H9 (cell line): ENCODE measurements around the gene MRPL34. TPM values are rescaled to one million over a fixed set of nuclear protein-coding genes. Genes with fewer than 3 reads are reported as not detected.
A peak's percentile ranks its signal among the peaks of the same experiment; 100 is the strongest.

Experiments
- DNase-seq: peaks from one replicate; pipeline ENCODE4 v3.0.0-alpha.2; 2017
- H2AFZ ChIP-seq: one replicate; pipeline ENCODE4 v1.6.1; 2013; ENCODE audit warnings: mild to moderate bottlenecking, low read length, control low read depth, moderate library complexity
- H2AK5ac ChIP-seq: 2 replicates; pipeline ENCODE4 v1.6.1; 2013; ENCODE audit warnings: low read length, control low read depth, mixed read lengths; ENCODE audit not compliant: insufficient read length
- H2BK120ac ChIP-seq: one replicate; pipeline ENCODE4 v1.6.1; 2013; ENCODE audit warnings: low read depth, mild to moderate bottlenecking, low read length, control low read depth, inconsistent platforms; ENCODE audit not compliant: poor library complexity, severe bottlenecking
- H2BK12ac ChIP-seq: 2 replicates; pipeline ENCODE4 v1.6.1; 2013; ENCODE audit warnings: low read length, control low read depth, mixed read lengths, low read depth; ENCODE audit not compliant: insufficient read length
- H2BK15ac ChIP-seq: 2 replicates; pipeline ENCODE4 v1.6.1; 2013; ENCODE audit warnings: low read depth, low read length, control low read depth
- H2BK20ac ChIP-seq: one replicate; pipeline ENCODE4 v1.6.1; 2013; ENCODE audit warnings: low read depth, mild to moderate bottlenecking, low read length, control low read depth, inconsistent platforms; ENCODE audit not compliant: poor library complexity, severe bottlenecking
- H2BK5ac ChIP-seq: 2 replicates; pipeline ENCODE4 v1.6.1; 2013; ENCODE audit warnings: low read length, control low read depth, mixed read lengths; ENCODE audit not compliant: insufficient read length
- H3K14ac ChIP-seq: 2 replicates; pipeline ENCODE4 v1.6.1; 2013; ENCODE audit warnings: low read length, control low read depth; ENCODE audit not compliant: insufficient read depth
- H3K18ac ChIP-seq: 2 replicates; pipeline ENCODE4 v1.6.1; 2013; ENCODE audit warnings: low read depth, mild to moderate bottlenecking, mixed read lengths, low read length, control low read depth; ENCODE audit not compliant: insufficient read length
- H3K23ac ChIP-seq: 2 replicates; pipeline ENCODE4 v1.6.1; 2013; ENCODE audit warnings: low read length, control low read depth, mixed read lengths, low read depth; ENCODE audit not compliant: insufficient read length
- H3K23me2 ChIP-seq: 2 replicates; pipeline ENCODE4 v1.6.1; 2013; ENCODE audit warnings: low read depth, mild to moderate bottlenecking, mixed read lengths, low read length, control low read depth; ENCODE audit not compliant: insufficient read length, poor library complexity, severe bottlenecking
- H3K27ac ChIP-seq: 2 replicates; pipeline ENCODE4 v1.5.1; 2013; ENCODE audit warnings: low read length, control low read depth, mixed read lengths, low read depth; ENCODE audit not compliant: insufficient read length
- H3K27me3 ChIP-seq: 2 replicates; pipeline ENCODE4 v1.6.1; 2013; ENCODE audit warnings: low read length, control low read depth, inconsistent platforms; ENCODE audit not compliant: insufficient read depth
- H3K4ac ChIP-seq: 2 replicates; pipeline ENCODE4 v1.6.1; 2013; ENCODE audit warnings: low read depth, mild to moderate bottlenecking, control low read depth, inconsistent platforms, low read length, moderate library complexity
- H3K4me1 ChIP-seq: 2 replicates; pipeline ENCODE4 v1.6.1; 2013; ENCODE audit warnings: low read length, control low read depth, inconsistent platforms; ENCODE audit not compliant: insufficient read depth
- H3K4me2 ChIP-seq: 2 replicates; pipeline ENCODE4 v1.6.1; 2013; ENCODE audit warnings: low read length, control low read depth, mixed read lengths; ENCODE audit not compliant: insufficient read length, insufficient read depth
- H3K56ac ChIP-seq: 2 replicates; pipeline ENCODE4 v1.6.1; 2013; ENCODE audit warnings: low read depth, mild to moderate bottlenecking, mixed read lengths, low read length, control low read depth; ENCODE audit not compliant: insufficient read length
- H3K79me1 ChIP-seq: 2 replicates; pipeline ENCODE4 v1.6.1; 2013; ENCODE audit warnings: low read depth, mild to moderate bottlenecking, moderate library complexity, low read length, control low read depth, inconsistent platforms; ENCODE audit not compliant: insufficient read depth, poor library complexity, severe bottlenecking
- H3K79me2 ChIP-seq: 2 replicates; pipeline ENCODE4 v1.6.1; 2013; ENCODE audit warnings: low read length, control low read depth, inconsistent platforms; ENCODE audit not compliant: insufficient read depth
- H3K9ac ChIP-seq: 2 replicates; pipeline ENCODE4 v1.6.1; 2013; ENCODE audit warnings: low read length, control low read depth, mixed read lengths; ENCODE audit not compliant: insufficient read length; ENCODE audit errors: extremely low read depth
- H3K9me3 ChIP-seq: one replicate; pipeline ENCODE4 v1.6.1; 2013; ENCODE audit warnings: low read depth, low read length, inconsistent platforms; ENCODE audit not compliant: control insufficient read depth
- H3T11ph ChIP-seq: one replicate; pipeline ENCODE4 v1.6.1; 2013; ENCODE audit warnings: mild to moderate bottlenecking, low read length, control low read depth, inconsistent platforms
- H4K20me1 ChIP-seq: one replicate; pipeline ENCODE4 v1.6.1; 2013; ENCODE audit not compliant: control insufficient read depth, insufficient read length, insufficient read depth
- H4K5ac ChIP-seq: 2 replicates; pipeline ENCODE4 v1.6.1; 2013; ENCODE audit warnings: low read depth, mild to moderate bottlenecking, mixed read lengths, low read length, control low read depth; ENCODE audit not compliant: insufficient read length
- H4K8ac ChIP-seq: replicated peaks from 2 replicates; pipeline ENCODE4 v1.6.1; 2013; ENCODE audit warnings: low read length, control low read depth, mixed read lengths, low read depth; ENCODE audit not compliant: insufficient read length
- H4K91ac ChIP-seq: 2 replicates; pipeline ENCODE4 v1.6.1; 2013; ENCODE audit warnings: low read depth, mild to moderate bottlenecking, moderate library complexity, mixed read lengths, low read length, control low read depth; ENCODE audit not compliant: insufficient read length
- H3K27ac Mint-ChIP-seq, 3 experiments: 2 replicates in 2 of 3; 3 replicates in 1 of 3; pipeline ENCODE4 v1.8.0; 2020 to 2021; ENCODE audit warnings: mixed read lengths in 3 of 3, mild to moderate bottlenecking in 1 of 3, moderate library complexity in 1 of 3
- H3K27me3 Mint-ChIP-seq: 2 replicates; pipeline ENCODE4 v1.8.0; 2021; ENCODE audit warnings: low read depth, mild to moderate bottlenecking, moderate library complexity, mixed read lengths
- H3K36me3 Mint-ChIP-seq, 3 experiments: 2 replicates in 2 of 3; 3 replicates in 1 of 3; pipeline ENCODE4 v1.8.0; 2020 to 2021; ENCODE audit warnings: low read depth in 3 of 3, mixed read lengths in 3 of 3; ENCODE audit not compliant: insufficient read depth in 1 of 3
- H3K4me1 Mint-ChIP-seq, 2 experiments: 2 replicates each; pipeline ENCODE4 v1.8.0; 2020; ENCODE audit warnings: mixed read lengths in 2 of 2
- H3K4me3 Mint-ChIP-seq, 2 experiments: 2 replicates in 1 of 2; 3 replicates in 1 of 2; pipeline ENCODE4 v1.8.0; 2020 to 2021; ENCODE audit warnings: mild to moderate bottlenecking in 2 of 2, mixed read lengths in 2 of 2, moderate library complexity in 1 of 2
- H3K9me3 Mint-ChIP-seq, 2 experiments: 2 replicates in 1 of 2; 3 replicates in 1 of 2; pipeline ENCODE4 v1.8.0; 2020; ENCODE audit warnings: mild to moderate bottlenecking in 2 of 2, mixed read lengths in 2 of 2, moderate library complexity in 1 of 2
- CTCF ChIP-seq: fragments of 200-600 bp; sonication (generic); conservative IDR thresholded peaks from 3 replicates; pipeline ENCODE4 v1.8.0; 2021; ENCODE audit warnings: antibody characterized with exemption, mild to moderate bottlenecking
- WGBS: extraction: QIAGEN DNeasy Blood & Tissue Kit; methylation state at CpG from one replicate; pipeline ENCODE4 v1.1.7; 2013; ENCODE audit warnings: missing lambda C conversion rate, low lambda C conversion rate, mixed read lengths; ENCODE audit not compliant: insufficient read length; ENCODE audit errors: extremely low coverage; 5-methylcytosine and 5-hydroxymethylcytosine counted together
- total RNA-seq: library from RNA; stranded (reverse); gene quantifications from 2 replicates; pipeline ENCODE4 v1.2.1, GENCODE V29; 2021

MRPL34 gene
- total RNA-seq, 1 experiment from 2014 or later: 84.6 TPM

- H3K23ac ChIP-seq: no peak overlapping the region
- Mint-ChIP-seq H3K4me3 (peak overlapping the region; percentile 80 to 89), H3K27me3 (peaks cover 2% of the 10 kb centered on the region; the same call in 1 of the 2 replicates), H3K9me3 (peaks cover 4% of the 10 kb centered on the region in 2 experiments; a peak in 3 of 5 replicates), H3K36me3 (peaks cover 17 to 20% (median 17%) of the 10 kb centered on the region in 3 experiments), H3K27ac (peak overlapping the region in 1 of 3 experiments; percentile 89; a peak in 1 of 7 replicates), H3K4me1 (peaks cover 5 to 21% of the 10 kb centered on the region in 2 experiments; a peak in 2 of 4 replicates)
- H3K4me1 ChIP-seq: no peaks in the 10 kb centered on the region; the same call in 1 of the 2 replicates
- H3K27me3 ChIP-seq: no peaks in the 10 kb centered on the region
- no peak overlapping the region for H2BK120ac ChIP-seq
- H2BK5ac ChIP-seq: no peak overlapping the region
- no peaks in the 10 kb centered on the region for H3K9me3 ChIP-seq
- H2AFZ ChIP-seq: no peak overlapping the region
- no peak overlapping the region for H3K18ac ChIP-seq
- no peak overlapping the region for H2BK12ac ChIP-seq
- H3K56ac ChIP-seq: no peak overlapping the region
- no peak for DNase-seq
- H3K4ac ChIP-seq: no peak overlapping the region
- no peak overlapping the region for H4K5ac ChIP-seq
- H3K9ac ChIP-seq: no peak overlapping the region
- H2AK5ac ChIP-seq: no peak overlapping the region
- H3T11ph ChIP-seq: no peak overlapping the region
- H3K4me2 ChIP-seq: peak overlapping the region; percentile 78
- H2BK15ac ChIP-seq: no peak overlapping the region
- no peak overlapping the region for H3K27ac ChIP-seq
- WGBS: no CpG with 5 or more reads among the region's 14 CpGs
- H3K14ac ChIP-seq: no peak overlapping the region
- H4K8ac ChIP-seq: no peak overlapping the region
- H3K79me1 ChIP-seq: no peaks in the 10 kb centered on the region
- no peak for TF ChIP-seq CTCF
- no peak overlapping the region for H4K91ac ChIP-seq
- no peak overlapping the region for H2BK20ac ChIP-seq
- no peaks in the 10 kb centered on the region for H3K23me2 ChIP-seq
- H4K20me1 ChIP-seq: no peaks in the 10 kb centered on the region
- no peaks in the 10 kb centered on the region for H3K79me2 ChIP-seq
Observed at GRCh38 chr19:17293605-17294004, 12.1 kb upstream of the MRPL34 start.
